ENCODE results near the gene PCDHB8.
"Not testable (repeated sequence)": the region's sequence is repeated elsewhere in the genome, so short reads cannot be mapped to it uniquely, and the experiment has no call there.

PCDHB8 gene

GRCh38 chr5:141155540-141156374, 21.8 kb upstream of the PCDHB8 start:
- TF ChIP-seq CTCF (conservative IDR thresholded peaks at IDR 0.05) = peak; percentile 70
- H3K27ac ChIP-seq = no peak overlapping the region

GRCh38 chr5:141157356-141157755, 20.2 kb upstream of the PCDHB8 start:
- H3K27ac ChIP-seq = not testable (repeated sequence)

GRCh38 chr5:141157901-141158300, 19.7 kb upstream of the PCDHB8 start:
- H3K27ac ChIP-seq = not testable (repeated sequence)

GRCh38 chr5:141172381-141173204, 5.0 kb upstream of the PCDHB8 start, which contains the start of gene PCDHB7:
PCDHB7 (plus strand) TSS chr5:141172644; CDS start chr5:141172836, 192 bp downstream.
- peak; percentile 80 for TF ChIP-seq CTCF (conservative IDR thresholded peaks at IDR 0.05)
- H3K27ac ChIP-seq = no peak within 1 kb of the TSS

- H3K27ac ChIP-seq = not testable (repeated sequence)
These were observed 3.1 kb upstream of the PCDHB8 start for GRCh38 chr5:141174291-141175104.

- TF ChIP-seq CTCF (conservative IDR thresholded peaks at IDR 0.05) = no peak
- H3K27ac ChIP-seq = no peak overlapping the region
These were observed 1.7 kb upstream of the PCDHB8 start for GRCh38 chr5:141175933-141176332.

GRCh38 chr5:141179371-141179770, 1.8 kb downstream of the PCDHB8 start:
- H3K27ac ChIP-seq = not testable (repeated sequence)

- not testable (repeated sequence) for H3K27ac ChIP-seq
These were observed 2.3 kb downstream of the PCDHB8 start for GRCh38 chr5:141179876-141180275.

GRCh38 chr5:141180313-141180712, 2.7 kb downstream of the PCDHB8 start:
- H3K27ac ChIP-seq = no peak overlapping the region
- no peak for TF ChIP-seq CTCF (conservative IDR thresholded peaks at IDR 0.05)

- TF ChIP-seq CTCF (conservative IDR thresholded peaks at IDR 0.05) = peak; percentile 74
- no peak within 1 kb of the TSS for H3K27ac ChIP-seq
These were observed 4.7 kb downstream of the PCDHB8 start, which contains the start of gene PCDHB16 for GRCh38 chr5:141182248-141182647. PCDHB16 (plus strand) TSS chr5:141182387; CDS start chr5:141182560, 173 bp downstream.

GRCh38 chr5:141184117-141184855, 6.7 kb downstream of the PCDHB8 start:
- not testable (repeated sequence) for H3K27ac ChIP-seq

All from VCaP (cell line).